Adrenal gland (tissue), 12 donors: ENCODE measurements around the gene FARS2. TPM values are rescaled to one million over a fixed set of nuclear protein-coding genes. Genes with fewer than 3 reads are reported as not detected.

ENCODE experiments used
- DNase-seq, 7 donors: peaks; one replicate each; pipeline ENCODE4 v3.0.0-alpha.2; 2019 to 2020
- H3K27ac ChIP-seq, 5 donors: fragments of 200-600 bp; sonication (generic) in 4 of 5; 1 replicate in 3 of 5; 2 replicates in 2 of 5; pipeline versions ENCODE4 v1.5.1 to v1.8.0; 2016 to 2020; ENCODE audit warnings: mild to moderate bottlenecking in 1 of 5
- H3K27me3 ChIP-seq: fragments of 200-600 bp; 2 replicates; pipeline ENCODE4 v1.8.0; 2021
- H3K36me3 ChIP-seq, 2 donors: fragments of 200-600 bp; replicated peaks in 1 of 2; 1 replicate in 1 of 2; 2 replicates in 1 of 2; pipeline versions ENCODE4 v1.5.1 to v1.8.0; 2018 to 2022
- H3K4me1 ChIP-seq, 2 donors: fragments of 200-600 bp; replicated peaks in 1 of 2; 1 replicate in 1 of 2; 2 replicates in 1 of 2; pipeline versions ENCODE4 v1.5.1 to v1.8.0; 2018 to 2021
- H3K4me3 ChIP-seq, 4 donors: fragments of 200-600 bp; sonication (generic) in 3 of 4; one replicate each; pipeline ENCODE4 v1.5.1; 2016 to 2018
- H3K9me3 ChIP-seq, 3 donors: fragments of 200-600 bp; sonication (generic) in 1 of 3; replicated peaks in 1 of 3; 1 replicate in 2 of 3; 2 replicates in 1 of 3; pipeline versions ENCODE4 v1.5.1 to v1.8.0; 2016 to 2021
- CTCF ChIP-seq, 6 experiments: fragments of 450-650 bp in 4 of 6; fragments of 200-600 bp in 2 of 6; sonication (generic) in 1 of 6; IDR thresholded peaks; 1 replicate in 5 of 6; 2 replicates in 1 of 6; pipeline versions ENCODE4 v1.5.1 to v1.8.0; 2016 to 2021; ENCODE audit warnings: antibody characterized with exemption in 6 of 6, mild to moderate bottlenecking in 2 of 6, moderate library complexity in 1 of 6
- POLR2A ChIP-seq, 2 donors: fragments of 450-650 bp; IDR thresholded peaks; one replicate each; pipeline ENCODE4 v1.6.1; 2017; ENCODE audit warnings: antibody characterized with exemption in 2 of 2, mild to moderate bottlenecking in 2 of 2, moderate library complexity in 1 of 2
- WGBS, 4 donors: extraction: QIAGEN DNeasy Blood & Tissue Kit in 2 of 4; methylation state at CpG; one replicate each; pipeline versions ENCODE4 v1.1.5 to v1.1.7; 2013 to 2017; 5-methylcytosine and 5-hydroxymethylcytosine counted together
- intact Hi-C, 2 donors: fragments of 100-400 bp; cut with DNase I; formaldehyde crosslinking; loops; one replicate each; pipeline versions ENCODE4 v1.14.1 to v1.15.0; 2022 to 2023
- polyA plus RNA-seq, 3 donors: library from polyadenylated mRNA; stranded (reverse); fragments of 200-250 nt in 2 of 3; fragments of 350-450 nt in 1 of 3; fragmentation: Illumina TruSeq in 1 of 3; extraction: RNeasy Lipid Tissue Mini Kit (QIAGEN cat#74804) in 1 of 3; gene quantifications; one replicate each; pipeline ENCODE4 v1.2.3, GENCODE V29; 2013 to 2014
- total RNA-seq, 9 donors: library from RNA; depleted of rRNA in 4 of 9; stranded (reverse); fragments of >200 nt in 4 of 9; fragments of 120-200 nt in 1 of 9; fragmentation: NEBNext Ultra II Directional in 1 of 9; extraction: Animal tissue kit (Norgen Biotek cat#: 25700) in 1 of 9; gene quantifications; one replicate each; pipeline versions ENCODE4 v1.1.0 to v1.2.4, GENCODE V29; 2013 to 2023
- donor health status: healthy with polysubstance abuse.
- donor health status: Bipolar disorder and iron deficiency.
- donor health status: DM: yes; HTN: yes; CAD: no.
- donor health status: DM: no; HTN: no; CAD: no.
- donor health status: DM: no; HTN: no; CAD: no.
- donor health status: DM: yes; HTN: yes; CAD: no.

FARS2 gene
- total and polyA plus RNA-seq, 12 donors, result 7.2 to 55.2 (median 19.8) TPM

GRCh38 chr6:5726976-5727718 lies 465.8 kb downstream of the FARS2 start:
- no peak for DNase-seq
- peaks cover 7 to 12% of the 10 kb centered on the region in 2 donors for H3K4me1 ChIP-seq
- no peaks in the 10 kb centered on the region for H3K27me3 ChIP-seq
- no peak overlapping the region for H3K27ac ChIP-seq
- no peaks in the 10 kb centered on the region for H3K36me3 ChIP-seq
- WGBS, 4 donors, result 94 to 98% (median 98%) methylated on average over 17 of the region's 17 CpGs
- no peak overlapping the region for H3K4me3 ChIP-seq
- no peaks in the 10 kb centered on the region for H3K9me3 ChIP-seq
- no peak for TF ChIP-seq CTCF (IDR thresholded peaks at IDR 0.05)
- no peak for TF ChIP-seq POLR2A (IDR thresholded peaks at IDR 0.05)
- intact Hi-C loops, result no loop called here

GRCh38 chr6:5728351-5729079 lies 467.2 kb downstream of the FARS2 start:
- no peaks in the 10 kb centered on the region for H3K36me3 ChIP-seq
- H3K27me3 ChIP-seq, result no peaks in the 10 kb centered on the region
- peaks cover 7 to 12% of the 10 kb centered on the region in 2 donors for H3K4me1 ChIP-seq
- intact Hi-C loops, result no loop called here
- no peak overlapping the region for H3K27ac ChIP-seq
- WGBS, 4 donors, result 94 to 95% (median 95%) methylated on average over 12 to 16 of the region's 16 CpGs
- no peak overlapping the region for H3K4me3 ChIP-seq
- TF ChIP-seq CTCF (IDR thresholded peaks at IDR 0.05) (no peak), POLR2A (IDR thresholded peaks at IDR 0.05) (no peak)
- no peaks in the 10 kb centered on the region for H3K9me3 ChIP-seq
- no peak for DNase-seq

GRCh38 chr6:5729080-5729434 lies 467.7 kb downstream of the FARS2 start:
- WGBS, 4 donors, result 77 to 83% (median 82%) methylated on average over 1 to 8 of the region's 8 CpGs
- intact Hi-C loops, result no loop called here
- Histone ChIP-seq H3K4me3 (no peak overlapping the region), H3K36me3 (no peaks in the 10 kb centered on the region), H3K27ac (no peak overlapping the region), H3K9me3 (no peaks in the 10 kb centered on the region), H3K27me3 (no peaks in the 10 kb centered on the region), H3K4me1 (peaks cover 7 to 12% of the 10 kb centered on the region in 2 donors)
- no peak for TF ChIP-seq POLR2A (IDR thresholded peaks at IDR 0.05)
- TF ChIP-seq CTCF (IDR thresholded peaks at IDR 0.05), result no peak
- no peak for DNase-seq

- Histone ChIP-seq H3K4me1 (peaks cover 7 to 12% of the 10 kb centered on the region in 2 donors), H3K4me3 (no peak overlapping the region), H3K27ac (no peak overlapping the region), H3K9me3 (no peaks in the 10 kb centered on the region), H3K27me3 (no peaks in the 10 kb centered on the region), H3K36me3 (no peaks in the 10 kb centered on the region)
- no peak for DNase-seq
- TF ChIP-seq CTCF (IDR thresholded peaks at IDR 0.05) (no peak), POLR2A (IDR thresholded peaks at IDR 0.05) (no peak)
- intact Hi-C loops, result no loop called here
- whole genome bisulfite sequencing, 4 donors, result 33 to 41% (median 39%) methylated on average over 4 of the region's 4 CpGs
Measured at GRCh38 chr6:5729813-5730517, 468.7 kb downstream of the FARS2 start.
